ENCODE measurements around the gene OPTC.

OPTC gene

GRCh38 chr1:203544978-203545816 lies 51.2 kb downstream of the OPTC start:
- Histone ChIP-seq H3K27me3 (ENCODE audit: control insufficient read depth, insufficient read depth, low read length) (no peaks in the 10 kb centered on the region), H3K4me2 (ENCODE audit: low read length) (no peak overlapping the region), H3K36me3 (ENCODE audit: insufficient read depth, low read length) (no peaks in the 10 kb centered on the region), H3K4me3 (ENCODE audit: low read length) (no peak overlapping the region), H3K9ac (ENCODE audit: low read depth, low read length) (no peak overlapping the region), H3K4me1 (ENCODE audit: control insufficient read depth, insufficient read depth, low read length) (peaks cover 13% of the 10 kb centered on the region), H3K9me3 (replicated peaks; ENCODE audit: low read length) (no peaks in the 10 kb centered on the region)

GRCh38 chr1:203546274-203546673 lies 52.3 kb downstream of the OPTC start:
- Histone ChIP-seq H3K4me3 (ENCODE audit: low read length) (no peak overlapping the region), H3K9me3 (replicated peaks; ENCODE audit: low read length) (no peaks in the 10 kb centered on the region), H3K9ac (ENCODE audit: low read depth, low read length) (no peak overlapping the region), H3K4me1 (ENCODE audit: control insufficient read depth, insufficient read depth, low read length) (peaks cover 13% of the 10 kb centered on the region), H3K4me2 (ENCODE audit: low read length) (no peak overlapping the region), H3K27me3 (ENCODE audit: control insufficient read depth, insufficient read depth, low read length) (no peaks in the 10 kb centered on the region), H3K36me3 (ENCODE audit: insufficient read depth, low read length) (no peaks in the 10 kb centered on the region)

DNA sequence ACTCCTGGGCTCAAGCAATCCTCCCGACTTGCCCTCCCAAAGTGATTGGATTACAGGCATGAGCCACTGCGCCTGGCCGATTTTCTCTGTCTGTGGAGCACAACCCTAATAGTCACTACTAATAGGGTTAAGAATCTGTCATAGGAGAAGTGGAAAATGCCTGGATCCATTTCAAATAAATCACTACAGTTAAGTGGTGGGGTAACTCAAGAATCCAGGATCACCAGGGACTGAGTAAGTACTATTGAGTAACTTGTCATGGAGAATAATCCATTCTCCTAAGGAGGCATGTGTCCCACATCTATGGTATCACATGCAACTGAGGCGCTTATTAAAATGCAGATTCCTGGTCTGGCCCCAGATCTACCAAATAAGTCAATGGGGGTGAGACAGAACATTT lies 53.2 kb downstream of the OPTC start:
- Histone ChIP-seq H3K36me3 (ENCODE audit: insufficient read depth, low read length) (no peaks in the 10 kb centered on the region), H3K4me2 (ENCODE audit: low read length) (no peak overlapping the region), H3K9ac (ENCODE audit: low read depth, low read length) (no peak overlapping the region), H3K4me3 (ENCODE audit: low read length) (no peak overlapping the region), H3K27me3 (ENCODE audit: control insufficient read depth, insufficient read depth, low read length) (no peaks in the 10 kb centered on the region), H3K9me3 (replicated peaks; ENCODE audit: low read length) (no peaks in the 10 kb centered on the region), H3K4me1 (ENCODE audit: control insufficient read depth, insufficient read depth, low read length) (peaks cover 13% of the 10 kb centered on the region)

DNA sequence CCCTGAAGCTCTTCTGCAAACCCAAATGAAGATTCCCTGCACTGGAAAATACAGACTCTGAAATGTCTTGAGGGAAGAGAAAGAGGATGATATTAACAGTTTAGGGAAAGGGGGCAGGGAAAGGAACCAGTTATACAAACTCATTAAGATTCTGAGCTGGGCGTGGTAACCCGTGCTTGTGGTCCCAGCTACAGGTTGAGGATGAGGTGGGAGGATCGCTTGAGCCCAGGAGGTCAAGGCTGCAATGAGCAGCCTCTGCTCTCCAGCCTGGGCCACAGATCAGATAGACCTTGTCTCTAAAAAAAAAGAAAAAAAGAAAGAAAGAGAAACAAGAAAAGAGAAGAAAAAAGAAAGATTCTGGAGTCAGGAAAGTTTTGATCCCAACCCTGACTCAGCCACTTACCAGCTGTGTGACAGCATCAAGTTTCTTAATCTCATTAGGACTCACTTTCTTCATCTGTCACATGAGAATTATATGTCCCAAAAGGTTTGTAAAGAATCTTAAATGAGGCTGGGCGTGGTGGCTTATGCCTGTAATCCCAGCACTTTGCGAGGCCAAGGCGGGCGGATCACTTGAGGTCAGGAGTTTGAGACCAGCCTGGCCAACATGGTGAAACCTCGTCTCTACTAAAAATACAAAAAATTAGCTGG lies 53.9 kb downstream of the OPTC start:
- H3K9me3 ChIP-seq (replicated peaks; ENCODE audit: low read length): no peaks in the 10 kb centered on the region
- no peak overlapping the region for H3K4me2 ChIP-seq (ENCODE audit: low read length)
- no peak overlapping the region for H3K9ac ChIP-seq (ENCODE audit: low read depth, low read length)
- H3K36me3 ChIP-seq (ENCODE audit: insufficient read depth, low read length): no peaks in the 10 kb centered on the region
- H3K4me1 ChIP-seq (ENCODE audit: control insufficient read depth, insufficient read depth, low read length): peaks cover 13% of the 10 kb centered on the region
- H3K27me3 ChIP-seq (ENCODE audit: control insufficient read depth, insufficient read depth, low read length): no peaks in the 10 kb centered on the region
- H3K4me3 ChIP-seq (ENCODE audit: low read length): no peak overlapping the region

GRCh38 chr1:203548892-203549291 lies 54.9 kb downstream of the OPTC start:
- Histone ChIP-seq H3K9me3 (replicated peaks; ENCODE audit: low read length) (no peaks in the 10 kb centered on the region), H3K4me1 (ENCODE audit: control insufficient read depth, insufficient read depth, low read length) (peaks cover 13% of the 10 kb centered on the region), H3K27me3 (ENCODE audit: control insufficient read depth, insufficient read depth, low read length) (no peaks in the 10 kb centered on the region), H3K4me3 (ENCODE audit: low read length) (no peak overlapping the region), H3K4me2 (ENCODE audit: low read length) (no peak overlapping the region), H3K9ac (ENCODE audit: low read depth, low read length) (no peak overlapping the region), H3K36me3 (ENCODE audit: insufficient read depth, low read length) (no peaks in the 10 kb centered on the region)

DNA sequence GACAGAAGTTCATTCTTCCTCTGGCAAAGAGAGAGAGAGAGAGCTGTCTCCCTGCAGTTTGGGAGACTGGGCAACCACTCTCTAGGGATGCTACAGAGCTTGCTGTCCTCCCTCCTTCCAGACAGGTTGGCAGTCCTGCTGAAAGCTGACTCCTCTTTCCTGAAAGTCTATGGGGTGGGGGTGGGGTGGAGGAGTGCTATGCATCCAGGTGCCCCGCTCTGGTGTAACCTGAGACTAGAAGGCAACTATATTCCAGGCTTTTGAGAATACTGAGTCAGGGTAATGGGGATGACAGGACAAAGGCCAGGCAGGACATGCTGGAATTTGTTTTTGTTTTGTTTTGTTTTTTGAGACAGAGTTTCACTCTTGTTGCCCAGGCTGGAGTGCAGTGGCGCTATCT lies 55.4 kb downstream of the OPTC start:
- Histone ChIP-seq H3K4me1 (ENCODE audit: control insufficient read depth, insufficient read depth, low read length) (peaks cover 13% of the 10 kb centered on the region), H3K4me3 (ENCODE audit: low read length) (no peak overlapping the region), H3K36me3 (ENCODE audit: insufficient read depth, low read length) (no peaks in the 10 kb centered on the region), H3K9me3 (replicated peaks; ENCODE audit: low read length) (no peaks in the 10 kb centered on the region), H3K4me2 (ENCODE audit: low read length) (no peak overlapping the region), H3K9ac (ENCODE audit: low read depth, low read length) (no peak overlapping the region), H3K27me3 (ENCODE audit: control insufficient read depth, insufficient read depth, low read length) (no peaks in the 10 kb centered on the region)

- H3K27me3 ChIP-seq (ENCODE audit: control insufficient read depth, insufficient read depth, low read length): no peaks in the 10 kb centered on the region
- no peaks in the 10 kb centered on the region for H3K9me3 ChIP-seq (replicated peaks; ENCODE audit: low read length)
- H3K36me3 ChIP-seq (ENCODE audit: insufficient read depth, low read length): no peaks in the 10 kb centered on the region
- peaks cover 23% of the 10 kb centered on the region for H3K4me1 ChIP-seq (ENCODE audit: control insufficient read depth, insufficient read depth, low read length)
- no peak overlapping the region for H3K4me2 ChIP-seq (ENCODE audit: low read length)
- no peak overlapping the region for H3K4me3 ChIP-seq (ENCODE audit: low read length)
- H3K9ac ChIP-seq (ENCODE audit: low read depth, low read length): no peak overlapping the region
These were observed 56.9 kb downstream of the OPTC start for GRCh38 chr1:203550846-203551245.

- H3K9ac ChIP-seq (ENCODE audit: low read depth, low read length): no peak overlapping the region
- H3K36me3 ChIP-seq (ENCODE audit: insufficient read depth, low read length): no peaks in the 10 kb centered on the region
- no peak overlapping the region for H3K4me3 ChIP-seq (ENCODE audit: low read length)
- H3K4me1 ChIP-seq (ENCODE audit: control insufficient read depth, insufficient read depth, low read length): peaks cover 30% of the 10 kb centered on the region
- no peak overlapping the region for H3K4me2 ChIP-seq (ENCODE audit: low read length)
- H3K27me3 ChIP-seq (ENCODE audit: control insufficient read depth, insufficient read depth, low read length): no peaks in the 10 kb centered on the region
- H3K9me3 ChIP-seq (replicated peaks; ENCODE audit: low read length): no peaks in the 10 kb centered on the region
These were observed 57.6 kb downstream of the OPTC start for GRCh38 chr1:203551550-203551949.

- Histone ChIP-seq H3K4me3 (ENCODE audit: low read length) (no peak overlapping the region), H3K9me3 (replicated peaks; ENCODE audit: low read length) (no peaks in the 10 kb centered on the region), H3K4me2 (ENCODE audit: low read length) (no peak overlapping the region), H3K9ac (ENCODE audit: low read depth, low read length) (no peak overlapping the region), H3K27me3 (ENCODE audit: control insufficient read depth, insufficient read depth, low read length) (no peaks in the 10 kb centered on the region), H3K36me3 (ENCODE audit: insufficient read depth, low read length) (no peaks in the 10 kb centered on the region), H3K4me1 (ENCODE audit: control insufficient read depth, insufficient read depth, low read length) (peaks cover 41% of the 10 kb centered on the region)
These were observed 59.5 kb downstream of the OPTC start for GRCh38 chr1:203553496-203553895.

GRCh38 chr1:203554071-203554470 lies 60.1 kb downstream of the OPTC start:
- no peaks in the 10 kb centered on the region for H3K9me3 ChIP-seq (replicated peaks; ENCODE audit: low read length)
- no peak overlapping the region for H3K9ac ChIP-seq (ENCODE audit: low read depth, low read length)
- no peak overlapping the region for H3K4me3 ChIP-seq (ENCODE audit: low read length)
- peaks cover 44% of the 10 kb centered on the region for H3K4me1 ChIP-seq (ENCODE audit: control insufficient read depth, insufficient read depth, low read length)
- H3K36me3 ChIP-seq (ENCODE audit: insufficient read depth, low read length): no peaks in the 10 kb centered on the region
- H3K27me3 ChIP-seq (ENCODE audit: control insufficient read depth, insufficient read depth, low read length): no peaks in the 10 kb centered on the region
- H3K4me2 ChIP-seq (ENCODE audit: low read length): no peak overlapping the region

DNA sequence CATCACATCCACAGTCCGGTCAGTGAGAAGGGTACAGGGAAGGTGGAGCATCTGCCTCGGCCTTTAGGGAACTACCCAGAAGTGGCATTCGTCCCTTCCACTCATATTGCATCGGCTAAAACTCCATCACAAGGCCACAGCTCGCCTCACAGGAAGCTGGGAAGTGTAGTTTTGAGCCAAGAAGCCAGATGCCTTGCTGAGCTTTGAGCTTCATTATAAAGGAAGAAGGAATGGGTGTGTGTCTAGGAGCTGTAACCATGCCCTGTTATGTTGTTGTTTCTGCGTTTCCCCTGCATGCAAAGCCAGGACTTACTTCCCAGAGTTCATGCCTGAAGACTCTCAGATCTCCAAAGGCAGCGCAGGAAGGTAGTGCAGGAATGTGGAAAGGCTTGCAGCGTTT lies 61.1 kb downstream of the OPTC start:
- Histone ChIP-seq H3K36me3 (ENCODE audit: insufficient read depth, low read length) (no peaks in the 10 kb centered on the region), H3K4me3 (ENCODE audit: low read length) (no peak overlapping the region), H3K9ac (ENCODE audit: low read depth, low read length) (peak overlapping the region; percentile 77), H3K27me3 (ENCODE audit: control insufficient read depth, insufficient read depth, low read length) (no peaks in the 10 kb centered on the region), H3K4me1 (ENCODE audit: control insufficient read depth, insufficient read depth, low read length) (peaks cover 48% of the 10 kb centered on the region), H3K9me3 (replicated peaks; ENCODE audit: low read length) (no peaks in the 10 kb centered on the region), H3K4me2 (ENCODE audit: low read length) (peak overlapping the region; percentile 47)
